Prostate gland (tissue), 2 donors: Measurements from ENCODE around the gene SCFD2. TPM values are rescaled to one million over a fixed set of nuclear protein-coding genes. Genes with fewer than 3 reads are reported as not detected.

Source experiments
- DNase-seq: peaks from one replicate; pipeline ENCODE4 v3.0.0-alpha.2; 2019; ENCODE audit warnings: low spot score
- H3K27ac ChIP-seq, 2 donors: fragments of 200-600 bp; sonication (generic); 2 replicates each; pipeline ENCODE4 v1.5.1; 2017 to 2019
- H3K27me3 ChIP-seq: fragments of 200-600 bp; sonication (generic); replicated peaks from 2 replicates; pipeline ENCODE4 v1.5.1; 2019; ENCODE audit not compliant: insufficient read depth
- H3K36me3 ChIP-seq, 2 donors: fragments of 200-600 bp; sonication (generic); 1 replicate in 1 of 2; 2 replicates in 1 of 2; pipeline versions ENCODE4 v1.5.1 to v1.8.1; 2017 to 2019
- H3K4me1 ChIP-seq: fragments of 200-600 bp; sonication (generic); replicated peaks from 2 replicates; pipeline ENCODE4 v1.5.1; 2019
- H3K4me3 ChIP-seq, 2 donors: fragments of 200-600 bp; sonication (generic); 2 replicates each; pipeline ENCODE4 v1.5.1; 2017 to 2019
- H3K9me3 ChIP-seq: fragments of 200-600 bp; sonication (generic); 2 replicates; pipeline ENCODE4 v1.5.1; 2017
- POLR2A ChIP-seq: fragments of 450-650 bp; IDR thresholded peaks from one replicate; pipeline ENCODE4 v1.6.1; 2016; ENCODE audit warnings: antibody characterized with exemption, mild to moderate bottlenecking
- POLR2AphosphoS5 ChIP-seq: sonication (generic); formaldehyde crosslinking; IDR thresholded peaks from one replicate; pipeline ENCODE4 v1.6.1; 2017; ENCODE audit warnings: antibody characterized with exemption
- WGBS: methylation state at CpG from one replicate; pipeline ENCODE4 v1.1.5; 2018; 5-methylcytosine and 5-hydroxymethylcytosine counted together
- intact Hi-C: fragments of 100-400 bp; cut with DNase I; formaldehyde crosslinking; loops from one replicate; pipeline ENCODE4 v1.14.2; 2022
- total RNA-seq, 2 donors: library from RNA; depleted of rRNA; stranded (reverse); fragments of >200 nt; gene quantifications; one replicate each; pipeline ENCODE4 v1.1.0, GENCODE V29; 2016
- TF ChIP-seq, protein P1 (sequence below), 4 experiments: fragments of 200-600 bp in 2 of 4; fragments of 450-650 bp in 2 of 4; sonication (generic) in 2 of 4; IDR thresholded peaks; 1 replicate in 3 of 4; 2 replicates in 1 of 4; pipeline ENCODE4 v1.5.1; 2016 to 2019; ENCODE audit warnings: antibody characterized with exemption in 4 of 4, mild to moderate bottlenecking in 2 of 4, moderate library complexity in 2 of 4

Gene SCFD2
- total RNA-seq, 2 donors from 2014 or later = 10.7 to 21.1 TPM

DNA sequence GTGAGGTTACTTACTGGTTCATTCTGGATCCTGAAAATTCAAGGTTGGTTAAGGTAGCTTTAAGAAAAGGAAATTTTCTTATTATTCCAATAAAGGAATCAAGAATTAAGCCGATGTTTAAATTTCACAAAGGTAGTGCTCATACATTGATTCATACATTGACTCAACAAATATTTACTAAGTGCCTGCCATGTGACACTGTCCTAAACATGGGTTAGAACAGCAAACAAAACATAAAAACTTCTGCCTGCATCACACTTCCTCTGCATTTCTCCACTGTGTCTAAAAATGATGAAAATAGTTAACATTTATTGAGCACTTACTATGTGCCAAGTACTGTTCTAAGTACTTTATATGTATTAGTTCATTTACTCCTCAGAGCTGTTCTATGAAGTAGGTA lies 428.0 kb downstream of the SCFD2 start:
- no peak overlapping the region for H3K4me3 ChIP-seq
- no peak overlapping the region for H3K27ac ChIP-seq
- no peaks in the 10 kb centered on the region for H3K4me1 ChIP-seq
- H3K36me3 ChIP-seq = no peaks in the 10 kb centered on the region
- TF ChIP-seq POLR2A = no peak
- TF ChIP-seq POLR2AphosphoS5 = peak; percentile 12
- TF ChIP-seq, protein P1, sequence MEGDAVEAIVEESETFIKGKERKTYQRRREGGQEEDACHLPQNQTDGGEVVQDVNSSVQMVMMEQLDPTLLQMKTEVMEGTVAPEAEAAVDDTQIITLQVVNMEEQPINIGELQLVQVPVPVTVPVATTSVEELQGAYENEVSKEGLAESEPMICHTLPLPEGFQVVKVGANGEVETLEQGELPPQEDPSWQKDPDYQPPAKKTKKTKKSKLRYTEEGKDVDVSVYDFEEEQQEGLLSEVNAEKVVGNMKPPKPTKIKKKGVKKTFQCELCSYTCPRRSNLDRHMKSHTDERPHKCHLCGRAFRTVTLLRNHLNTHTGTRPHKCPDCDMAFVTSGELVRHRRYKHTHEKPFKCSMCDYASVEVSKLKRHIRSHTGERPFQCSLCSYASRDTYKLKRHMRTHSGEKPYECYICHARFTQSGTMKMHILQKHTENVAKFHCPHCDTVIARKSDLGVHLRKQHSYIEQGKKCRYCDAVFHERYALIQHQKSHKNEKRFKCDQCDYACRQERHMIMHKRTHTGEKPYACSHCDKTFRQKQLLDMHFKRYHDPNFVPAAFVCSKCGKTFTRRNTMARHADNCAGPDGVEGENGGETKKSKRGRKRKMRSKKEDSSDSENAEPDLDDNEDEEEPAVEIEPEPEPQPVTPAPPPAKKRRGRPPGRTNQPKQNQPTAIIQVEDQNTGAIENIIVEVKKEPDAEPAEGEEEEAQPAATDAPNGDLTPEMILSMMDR (IDR thresholded peaks at IDR 0.05) = no peak
- H3K27me3 ChIP-seq = no peaks in the 10 kb centered on the region
- H3K9me3 ChIP-seq = no peaks in the 10 kb centered on the region
- intact Hi-C loops = no loop called here
- 41% methylated on average over 1 of the region's 1 CpG for WGBS
- no peak for DNase-seq

DNA sequence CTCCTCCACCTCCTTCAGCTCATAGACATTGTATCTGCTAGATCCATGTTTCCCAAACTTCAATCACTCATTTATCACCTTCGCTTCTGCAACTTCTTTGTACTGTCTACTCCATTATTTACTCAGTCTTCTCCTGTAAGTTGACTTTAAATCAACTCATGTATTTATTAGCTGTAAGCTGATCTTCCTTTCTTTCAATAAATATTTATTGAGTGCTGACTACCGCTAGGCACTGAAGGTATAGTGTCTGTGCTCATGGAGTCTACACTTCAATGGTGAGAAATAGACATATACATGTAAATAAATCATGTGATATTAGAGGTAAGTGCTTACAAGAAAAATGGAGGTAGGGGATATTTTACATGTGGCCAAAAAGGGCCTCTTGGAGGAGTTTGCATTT lies 429.1 kb downstream of the SCFD2 start:
- WGBS = 66% methylated on average over 2 of the region's 2 CpGs
- no peaks in the 10 kb centered on the region for H3K27me3 ChIP-seq
- no peaks in the 10 kb centered on the region for H3K36me3 ChIP-seq
- no peaks in the 10 kb centered on the region for H3K9me3 ChIP-seq
- intact Hi-C loops = no loop called here
- H3K27ac ChIP-seq = no peak overlapping the region
- H3K4me3 ChIP-seq = no peak overlapping the region
- no peaks in the 10 kb centered on the region for H3K4me1 ChIP-seq
- DNase-seq = no peak
- TF ChIP-seq POLR2A (no peak), POLR2AphosphoS5 (no peak)
- TF ChIP-seq, protein P1 (IDR thresholded peaks at IDR 0.05) = no peak

DNA sequence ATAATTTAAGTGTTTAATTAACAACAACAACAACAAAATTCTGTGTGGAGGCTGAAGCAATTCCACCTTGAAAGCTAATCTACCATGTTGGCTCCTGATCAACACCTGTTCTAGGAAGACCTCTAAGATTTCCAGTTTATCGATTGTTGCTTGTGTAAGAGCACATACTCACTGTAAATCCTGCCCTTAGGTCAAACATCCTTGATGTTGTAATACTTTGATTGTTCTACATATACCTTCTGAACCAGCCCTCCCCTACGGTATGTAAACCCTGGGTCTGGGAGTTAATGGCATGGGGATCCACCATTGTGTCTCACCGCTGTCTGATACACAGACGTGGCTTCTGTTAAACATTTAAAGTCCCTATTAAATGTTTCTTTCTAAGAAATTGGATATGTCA lies 430.5 kb downstream of the SCFD2 start:
- H3K4me3 ChIP-seq = no peak overlapping the region
- intact Hi-C loops = no loop called here
- no peaks in the 10 kb centered on the region for H3K27me3 ChIP-seq
- no peak overlapping the region for H3K27ac ChIP-seq
- H3K36me3 ChIP-seq = no peaks in the 10 kb centered on the region
- TF ChIP-seq POLR2AphosphoS5 (no peak), POLR2A (no peak)
- TF ChIP-seq, protein P1 (IDR thresholded peaks at IDR 0.05) = no peak
- H3K4me1 ChIP-seq = no peaks in the 10 kb centered on the region
- no peaks in the 10 kb centered on the region for H3K9me3 ChIP-seq
- 86% methylated on average over 4 of the region's 4 CpGs for WGBS
- no peak for DNase-seq

DNA sequence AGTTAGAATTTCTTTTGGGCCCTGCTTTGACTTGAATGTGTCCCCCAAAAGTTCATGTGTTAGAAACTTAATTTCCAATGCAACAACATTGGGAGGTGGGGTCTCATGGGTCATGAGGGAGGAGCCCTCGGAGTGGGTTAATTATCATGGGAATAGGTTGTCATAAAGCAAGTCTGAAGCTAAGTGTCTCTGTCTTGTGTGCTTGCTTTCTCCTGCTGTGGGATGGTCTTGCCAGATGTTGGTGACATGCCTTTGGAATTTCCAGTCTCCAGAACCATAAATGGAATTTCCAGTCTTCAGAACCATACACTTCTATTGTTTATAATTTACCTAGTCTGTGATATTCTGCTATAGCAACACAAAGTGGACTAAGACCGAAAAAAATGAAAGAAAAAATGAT lies 432.1 kb downstream of the SCFD2 start:
- intact Hi-C loops = no loop called here
- no peaks in the 10 kb centered on the region for H3K36me3 ChIP-seq
- DNase-seq = no peak

DNA sequence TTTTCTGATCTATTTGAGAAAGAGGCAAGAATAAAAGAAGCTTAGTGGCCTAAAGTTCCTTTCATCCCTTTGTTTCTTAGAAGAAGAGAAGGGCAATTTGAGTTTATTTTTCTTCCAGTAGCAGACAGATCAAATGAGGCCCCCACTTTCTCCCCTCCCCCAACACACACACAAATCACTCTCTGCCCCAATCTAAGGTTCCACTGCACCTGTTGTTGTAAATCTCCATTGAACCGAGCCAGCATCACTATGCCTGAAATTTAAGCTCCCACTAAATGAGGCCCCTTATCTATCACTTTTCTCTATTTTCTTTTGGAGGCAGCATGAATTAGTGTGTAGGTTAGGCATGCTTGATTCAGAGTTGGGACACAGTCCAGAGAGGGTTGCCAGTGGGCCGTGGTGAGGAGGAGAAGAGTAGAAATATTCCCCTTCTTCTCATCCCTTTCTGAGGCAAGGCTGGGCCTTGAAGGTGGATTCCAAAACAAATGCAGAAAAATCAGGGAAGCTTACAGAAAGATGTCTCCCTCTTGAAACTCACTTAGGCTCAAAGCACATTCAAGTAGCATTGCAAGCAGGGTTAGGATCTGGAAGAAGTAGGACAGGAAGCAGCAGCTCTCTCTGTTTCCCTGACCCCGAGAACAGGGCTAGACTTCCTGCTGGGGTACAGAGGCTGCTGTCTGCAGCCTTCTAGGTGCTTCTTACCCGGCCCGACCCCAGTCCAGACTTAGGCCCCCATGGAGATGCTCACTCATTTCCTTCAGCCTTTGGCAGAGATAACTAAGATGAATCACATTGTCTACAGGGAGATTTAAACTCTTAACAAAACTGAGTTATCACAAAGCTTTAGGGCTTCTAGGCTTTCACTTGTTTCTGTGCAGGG lies 433.0 kb downstream of the SCFD2 start:
- intact Hi-C loops = no loop called here
- Histone ChIP-seq H3K27ac (no peak overlapping the region), H3K9me3 (no peaks in the 10 kb centered on the region), H3K36me3 (no peaks in the 10 kb centered on the region), H3K27me3 (no peaks in the 10 kb centered on the region), H3K4me3 (no peak overlapping the region), H3K4me1 (no peaks in the 10 kb centered on the region)
- TF ChIP-seq, protein P1 (IDR thresholded peaks at IDR 0.05) = no peak
- TF ChIP-seq POLR2A = no peak
- no peak for TF ChIP-seq POLR2AphosphoS5
- WGBS = 75% methylated on average over 5 of the region's 5 CpGs
- no peak for DNase-seq

More for the DNA sequence above, 432.1 kb downstream of the SCFD2 start:
- 96% methylated on average over 2 of the region's 2 CpGs for WGBS
- Histone ChIP-seq H3K27me3 (no peaks in the 10 kb centered on the region), H3K27ac (no peak overlapping the region), H3K9me3 (no peaks in the 10 kb centered on the region), H3K4me3 (no peak overlapping the region), H3K4me1 (no peaks in the 10 kb centered on the region)
- TF ChIP-seq POLR2A (no peak), POLR2AphosphoS5 (no peak)
